ENCODE measurements around the gene SLC26A11.
"Not testable (repeated sequence)": the region's sequence is repeated elsewhere in the genome, so short reads cannot be mapped to it uniquely, and the experiment has no call there.

The SLC26A11 gene

GRCh38 chr17:80219013-80219762 is 1.0 kb upstream of the SLC26A11 start:
- peak; percentile 93 for DNase-seq

GRCh38 chr17:80219763-80220053 is 519 bp upstream of the SLC26A11 start:
- DNase-seq, result no peak

DNA sequence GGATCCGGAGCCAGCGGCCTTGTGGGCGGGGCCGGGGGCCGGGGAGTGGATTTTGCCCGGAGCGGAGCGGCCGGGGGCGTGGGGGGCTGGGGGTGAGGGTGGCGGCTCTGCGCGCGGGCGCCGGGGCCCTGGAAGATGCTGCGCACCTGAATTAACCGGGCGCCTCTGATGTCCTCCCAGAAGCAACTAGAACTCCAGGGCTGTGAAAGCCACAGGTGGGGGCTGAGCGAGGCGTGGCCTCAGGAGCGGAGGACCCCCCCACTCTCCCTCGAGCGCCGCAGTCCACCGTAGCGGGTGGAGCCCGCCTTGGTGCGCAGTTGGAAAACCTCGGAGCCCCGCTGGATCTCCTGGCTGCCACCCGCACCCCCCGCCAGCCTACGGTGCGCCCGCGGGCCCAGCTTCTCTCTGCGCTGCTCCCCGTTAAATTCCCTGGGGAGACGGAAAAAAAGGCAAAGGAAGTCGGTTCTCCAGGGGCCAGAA is 549 bp downstream of the SLC26A11 start:
- peak; percentile 49 for DNase-seq

GRCh38 chr17:80221351-80222105 is 1.3 kb downstream of the SLC26A11 start:
- no peak for DNase-seq

DNA sequence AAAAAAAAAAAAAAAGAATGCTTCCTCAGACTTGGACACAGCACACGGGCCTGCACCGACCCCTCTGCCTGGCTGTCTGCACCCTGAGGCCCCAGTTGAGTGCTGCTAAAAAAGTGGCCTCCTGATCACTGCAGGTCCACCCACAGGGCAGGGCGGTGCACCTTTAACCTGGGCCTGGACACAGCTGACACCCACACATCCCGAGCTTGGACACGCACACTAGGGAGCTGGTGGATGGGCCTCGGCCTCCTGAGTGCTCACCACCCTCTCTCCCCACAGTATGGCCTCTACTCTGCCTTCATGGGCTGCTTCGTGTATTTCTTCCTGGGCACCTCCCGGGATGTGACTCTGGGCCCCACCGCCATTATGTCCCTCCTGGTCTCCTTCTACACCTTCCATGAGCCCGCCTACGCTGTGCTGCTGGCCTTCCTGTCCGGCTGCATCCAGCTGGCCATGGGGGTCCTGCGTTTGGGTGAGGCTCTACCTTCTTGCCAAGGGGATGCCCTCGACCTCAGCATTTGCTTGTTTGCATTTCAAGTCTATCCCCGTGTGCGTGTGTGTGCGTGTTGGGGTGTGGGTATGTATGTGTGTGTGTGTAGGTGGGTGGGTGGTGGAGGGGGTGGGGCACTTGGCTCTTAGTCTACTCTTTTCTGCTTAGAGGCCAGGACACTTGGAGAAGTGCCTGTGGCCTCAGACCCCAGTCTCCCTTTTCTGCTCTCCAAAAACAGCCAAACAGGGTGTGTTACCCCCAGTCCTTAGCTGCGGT is 2.3 kb downstream of the SLC26A11 start:
- no peak for DNase-seq

GRCh38 chr17:80223142-80223815 is 3.1 kb downstream of the SLC26A11 start:
- no peak for DNase-seq

DNA sequence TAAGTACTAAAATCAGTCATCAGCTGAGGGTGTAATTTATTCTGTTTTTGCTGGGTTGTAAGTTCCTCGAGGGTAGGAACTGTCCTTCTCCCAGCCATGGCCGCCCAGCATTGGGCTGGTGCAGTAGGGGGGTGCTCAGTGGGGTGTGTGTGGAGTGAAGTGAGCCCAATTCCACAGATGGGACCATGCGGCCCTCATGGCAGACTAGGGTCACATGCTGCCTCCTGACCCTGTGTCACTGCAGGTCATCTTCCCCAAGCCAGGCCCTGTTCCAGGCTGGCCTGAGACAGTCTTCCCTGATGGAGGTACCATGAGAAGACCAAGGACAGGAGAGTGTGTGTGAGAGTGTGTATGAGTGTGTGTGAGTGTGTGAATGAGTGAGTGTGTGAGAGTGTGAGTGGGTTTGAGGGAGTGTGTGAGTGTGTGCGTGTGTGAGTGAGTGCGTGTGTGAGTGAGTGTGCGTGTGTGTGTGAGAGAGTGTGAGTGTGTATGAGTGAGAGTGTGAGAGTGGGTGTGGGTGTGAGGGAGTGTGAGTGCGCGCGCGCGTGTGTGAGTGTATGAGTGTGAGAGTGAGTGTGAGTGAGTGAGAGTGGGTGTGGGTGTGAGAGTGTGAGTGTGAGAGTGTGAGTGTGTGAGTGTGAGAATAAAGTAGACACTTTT is 3.7 kb downstream of the SLC26A11 start:
- DNase-seq, result no peak

DNA sequence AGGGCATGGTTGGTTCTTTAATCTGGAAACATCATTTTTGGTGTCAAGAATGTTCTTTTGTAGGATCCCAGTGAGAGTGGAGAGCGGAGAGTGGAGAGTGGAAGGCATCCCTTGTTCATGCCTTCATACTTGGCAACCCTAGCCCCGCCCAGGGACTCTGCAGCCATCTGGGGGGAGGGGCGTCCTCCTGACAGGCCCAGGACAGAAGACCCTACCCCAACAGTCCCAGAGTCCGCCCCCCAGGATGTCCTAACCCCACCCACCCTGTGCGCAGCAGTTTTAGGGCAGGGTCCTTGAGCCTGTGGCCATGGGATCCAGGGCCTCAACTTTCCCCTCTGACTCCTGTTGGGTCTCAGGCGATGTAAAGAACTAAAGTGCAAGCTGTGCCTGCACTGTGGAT is 4.5 kb downstream of the SLC26A11 start:
- DNase-seq, result no peak

DNA sequence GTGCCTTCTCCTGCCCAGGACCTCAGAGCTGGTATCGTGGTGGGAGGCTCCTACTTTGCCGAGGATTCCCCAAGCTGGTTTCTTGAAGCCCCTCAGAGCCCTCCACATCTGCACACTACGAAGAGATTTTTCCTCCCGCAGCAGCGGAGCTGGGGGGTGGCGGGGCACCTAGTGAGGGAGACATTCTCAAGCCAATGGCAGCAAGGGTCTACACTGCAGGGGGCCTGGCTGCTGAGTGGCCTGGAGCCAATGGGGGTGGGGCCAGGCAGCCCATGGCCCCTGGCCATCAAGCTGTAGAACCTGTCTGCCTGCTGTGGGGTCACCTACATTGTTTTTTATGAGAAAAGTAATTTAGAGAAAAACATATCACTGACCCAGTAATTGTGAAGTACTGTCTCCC is 5.0 kb downstream of the SLC26A11 start:
- no peak for DNase-seq

DNA sequence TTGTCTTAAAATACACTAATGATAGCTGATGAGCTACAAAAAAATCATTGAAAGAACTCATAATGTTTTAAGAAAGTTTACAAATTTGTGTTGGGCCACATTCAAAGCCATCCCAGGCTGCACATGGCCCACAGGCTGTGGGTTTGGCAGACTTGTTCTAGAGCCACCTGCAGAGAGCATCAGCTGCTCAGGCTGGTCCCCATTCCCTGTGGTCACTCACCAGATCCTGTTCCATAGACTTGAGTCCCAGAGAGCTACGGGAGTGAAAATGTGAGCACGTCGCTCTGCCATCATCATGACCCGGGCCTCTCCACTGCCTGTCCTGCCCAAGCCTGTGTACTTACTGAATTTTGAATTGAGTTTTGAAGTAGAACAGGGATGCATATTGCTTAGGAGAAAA is 6.9 kb downstream of the SLC26A11 start:
- no peak for DNase-seq

GRCh38 chr17:80227666-80228065 is 7.4 kb downstream of the SLC26A11 start:
- DNase-seq, result no peak

GRCh38 chr17:80228477-80228876 is 8.2 kb downstream of the SLC26A11 start:
- no peak for DNase-seq

DNA sequence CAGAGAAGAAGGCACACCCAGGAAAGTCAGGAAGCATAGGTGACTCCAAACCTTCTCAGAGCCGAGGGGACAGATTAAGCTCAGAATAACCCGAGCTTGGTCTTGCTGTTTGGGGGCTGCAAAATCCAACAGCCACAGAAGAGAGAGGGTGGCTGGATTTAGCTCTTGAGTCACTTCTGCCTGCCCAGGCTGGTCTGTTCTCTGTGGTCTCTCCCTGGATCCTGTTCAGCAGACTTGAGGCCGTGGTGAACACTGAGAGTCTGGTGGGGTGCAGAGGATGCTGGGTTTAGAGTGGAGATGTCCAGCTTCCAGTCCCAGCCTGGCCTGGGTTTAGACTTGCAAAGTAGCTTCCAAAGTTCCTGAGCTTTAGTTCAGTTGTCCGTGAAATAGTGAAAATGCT is 8.8 kb downstream of the SLC26A11 start:
- DNase-seq, result no peak

GRCh38 chr17:80232438-80232837 is 12.2 kb downstream of the SLC26A11 start:
- no peak for DNase-seq

DNA sequence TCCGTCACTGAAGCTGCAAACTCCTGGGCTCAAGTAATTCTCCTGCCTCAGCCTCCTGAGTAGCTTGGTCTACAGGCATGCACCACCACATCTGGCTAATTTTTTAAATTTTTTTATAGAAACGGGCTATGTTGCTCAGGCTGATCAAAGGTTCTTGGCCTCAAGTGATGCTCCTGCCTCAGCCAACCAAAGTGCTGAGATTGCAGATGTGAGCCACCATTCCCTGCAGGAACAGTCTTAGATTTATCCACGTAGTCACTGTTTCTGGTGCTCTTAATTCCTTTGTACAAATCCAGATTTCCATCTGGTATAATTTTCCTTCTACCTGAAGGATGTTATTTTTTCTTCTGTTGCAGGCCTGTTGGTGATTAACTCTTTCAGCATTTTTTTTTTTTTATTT is 13.0 kb downstream of the SLC26A11 start:
- no peak for DNase-seq

- no peak for DNase-seq
Measured at GRCh38 chr17:80236911-80237310, 16.7 kb downstream of the SLC26A11 start.

DNA sequence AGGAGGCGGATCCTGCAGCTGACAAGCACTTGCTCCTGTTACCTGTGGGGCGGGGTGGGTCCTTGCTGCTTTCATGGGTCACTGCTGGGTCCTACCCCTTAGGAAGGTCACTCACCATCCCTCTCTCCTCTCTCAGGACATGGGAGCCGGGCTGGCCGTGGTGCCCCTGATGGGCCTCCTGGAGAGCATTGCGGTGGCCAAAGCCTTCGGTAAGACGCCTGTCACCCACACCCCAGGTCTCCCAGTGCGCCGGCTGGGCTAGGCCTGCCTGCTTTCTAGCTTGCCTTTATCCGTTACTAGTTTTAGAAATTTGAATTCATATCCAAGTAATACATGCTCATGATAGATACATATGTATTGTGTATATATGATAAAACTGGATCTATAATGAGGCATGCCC is 17.2 kb downstream of the SLC26A11 start:
- DNase-seq, result no peak

DNA sequence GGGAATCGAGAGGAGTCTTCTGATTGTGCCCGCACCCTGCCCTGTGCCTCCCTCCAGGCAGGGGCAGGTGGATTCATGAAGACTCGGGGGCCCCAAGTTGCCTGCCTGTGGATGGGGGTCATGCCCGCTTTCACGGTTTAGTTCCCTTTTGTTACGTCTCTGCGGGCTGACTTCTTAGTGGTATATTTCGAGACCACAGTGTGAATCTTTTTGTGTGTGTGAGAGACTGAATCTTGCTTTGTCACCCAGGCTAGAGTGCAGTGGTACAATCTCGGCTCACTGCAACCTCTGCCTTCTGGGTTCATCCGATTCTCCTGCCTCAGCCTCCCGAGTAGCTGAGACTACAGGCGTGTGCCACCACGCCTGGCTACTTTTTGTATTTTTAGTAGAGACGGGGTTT is 22.3 kb downstream of the SLC26A11 start:
- no peak for DNase-seq

- no peak for DNase-seq
Measured at GRCh38 chr17:80243526-80244433, 23.6 kb downstream of the SLC26A11 start.

DNA sequence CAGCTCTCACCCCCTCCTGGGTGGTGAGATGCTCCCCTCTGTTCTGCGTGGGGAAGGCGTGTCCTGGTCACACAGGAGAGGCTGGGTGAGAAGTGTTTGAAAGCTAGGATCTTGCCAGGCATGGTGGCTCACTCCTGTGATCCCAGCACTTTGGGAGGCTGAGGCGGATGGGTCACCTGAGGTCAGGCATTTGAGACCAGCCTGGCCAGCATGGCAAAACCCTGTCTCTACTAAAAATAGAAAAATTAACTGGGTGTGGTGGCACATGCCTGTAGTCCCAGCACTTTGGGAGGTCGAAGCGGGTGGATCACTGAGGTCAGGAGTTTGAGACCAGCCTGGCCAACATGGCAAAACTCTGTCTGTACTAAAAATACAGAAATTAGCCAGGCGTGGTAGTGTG is 24.2 kb downstream of the SLC26A11 start:
- DNase-seq, result not testable (repeated sequence)

DNA sequence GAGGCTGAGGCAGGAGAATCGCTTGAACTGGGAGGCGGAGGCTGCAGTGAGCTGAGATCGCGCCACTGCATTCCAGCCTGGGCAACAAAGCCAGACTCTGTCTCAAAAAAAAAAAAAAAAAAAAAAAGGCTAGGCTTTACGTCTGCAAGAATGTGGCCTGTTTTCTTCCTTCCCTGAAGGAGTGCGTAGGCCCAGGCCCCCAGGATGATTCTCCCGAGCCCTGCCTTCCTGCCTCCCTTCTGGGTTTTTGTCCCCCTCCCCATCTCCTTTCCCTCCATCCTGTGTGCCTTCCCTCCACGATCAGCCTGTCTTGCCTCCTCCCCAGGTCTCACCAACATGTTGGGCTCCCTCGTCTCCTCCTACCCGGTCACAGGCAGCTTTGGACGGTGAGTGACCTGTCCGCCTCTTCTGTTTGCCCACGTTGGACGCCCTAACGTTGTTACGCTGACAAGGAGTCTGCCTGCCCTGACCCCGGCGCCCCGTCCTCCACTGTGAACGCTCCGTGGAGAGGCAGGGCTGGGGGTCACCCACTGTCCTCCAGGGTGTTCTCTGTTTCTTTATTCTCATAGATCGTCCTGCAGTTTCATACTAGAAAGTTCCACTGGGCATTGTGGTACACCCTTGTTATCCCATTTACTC is 24.8 kb downstream of the SLC26A11 start:
- DNase-seq, result no peak
